Trophoblast cell (in vitro differentiated cells and primary cell): ENCODE data around the gene AK5.
A peak's percentile ranks its signal among the peaks of the same experiment; 100 is the strongest.

Experiments
- DNase-seq, 2 donors: peaks; one replicate each; pipeline ENCODE4 v3.0.0-alpha.2; 2016
- H2AFZ ChIP-seq: 2 replicates; pipeline ENCODE4 v1.6.1; 2013; ENCODE audit warnings: low read length, moderate library complexity, mild to moderate bottlenecking; ENCODE audit not compliant: insufficient read depth, poor library complexity
- H2AK5ac ChIP-seq: 2 replicates; pipeline ENCODE4 v1.6.1; 2013; ENCODE audit warnings: mild to moderate bottlenecking, low read length
- H2BK120ac ChIP-seq: 2 replicates; pipeline ENCODE4 v1.6.1; 2013; ENCODE audit warnings: low read length, mild to moderate bottlenecking, moderate library complexity; ENCODE audit not compliant: insufficient read depth, poor library complexity
- H2BK12ac ChIP-seq: 2 replicates; pipeline ENCODE4 v1.6.1; 2013; ENCODE audit warnings: mild to moderate bottlenecking, low read length, moderate library complexity
- H2BK5ac ChIP-seq: 2 replicates; pipeline ENCODE4 v1.6.1; 2013; ENCODE audit warnings: low read length, low read depth, moderate library complexity, mild to moderate bottlenecking; ENCODE audit not compliant: poor library complexity
- H3K14ac ChIP-seq: 2 replicates; pipeline ENCODE4 v1.6.1; 2013; ENCODE audit warnings: mild to moderate bottlenecking, low read length
- H3K18ac ChIP-seq: 2 replicates; pipeline ENCODE4 v1.6.1; 2013; ENCODE audit warnings: mild to moderate bottlenecking, low read length
- H3K23ac ChIP-seq: 2 replicates; pipeline ENCODE4 v1.6.1; 2013; ENCODE audit warnings: low read length
- H3K27ac ChIP-seq: 2 replicates; pipeline ENCODE4 v1.5.1; 2013; ENCODE audit warnings: low read depth, mild to moderate bottlenecking, inconsistent platforms, low read length, moderate library complexity
- H3K27me3 ChIP-seq: 2 replicates; pipeline ENCODE4 v1.6.1; 2013; ENCODE audit warnings: inconsistent platforms, mild to moderate bottlenecking, low read length, moderate library complexity; ENCODE audit not compliant: insufficient read depth
- H3K36me3 ChIP-seq, 2 experiments: 1 replicate in 1 of 2; 2 replicates in 1 of 2; pipeline ENCODE4 v1.6.1; 2013; ENCODE audit warnings: low read length in 2 of 2, mild to moderate bottlenecking in 2 of 2, moderate library complexity in 1 of 2; ENCODE audit not compliant: insufficient read depth in 2 of 2, control insufficient read depth in 1 of 2
- H3K4ac ChIP-seq: 2 replicates; pipeline ENCODE4 v1.6.1; 2013; ENCODE audit warnings: low read depth, mild to moderate bottlenecking, low read length, moderate library complexity
- H3K4me1 ChIP-seq, 2 experiments: 1 replicate in 1 of 2; 2 replicates in 1 of 2; pipeline ENCODE4 v1.6.1; 2013; ENCODE audit warnings: low read length in 2 of 2, mild to moderate bottlenecking in 2 of 2, moderate library complexity in 1 of 2; ENCODE audit not compliant: insufficient read depth in 2 of 2, control insufficient read depth in 1 of 2
- H3K4me2 ChIP-seq: 2 replicates; pipeline ENCODE4 v1.6.1; 2013; ENCODE audit warnings: inconsistent platforms, mild to moderate bottlenecking, low read length, moderate library complexity
- H3K4me3 ChIP-seq: 2 replicates; pipeline ENCODE4 v1.5.1; 2013; ENCODE audit warnings: mild to moderate bottlenecking, low read depth, low read length, inconsistent platforms
- H3K79me1 ChIP-seq: one replicate; pipeline ENCODE4 v1.6.1; 2013; ENCODE audit warnings: low read length
- H3K79me2 ChIP-seq: 2 replicates; pipeline ENCODE4 v1.6.1; 2013; ENCODE audit warnings: low read length, mild to moderate bottlenecking; ENCODE audit not compliant: control insufficient read depth, insufficient read depth, poor library complexity
- H3K9ac ChIP-seq: 2 replicates; pipeline ENCODE4 v1.6.1; 2013; ENCODE audit warnings: mild to moderate bottlenecking, low read length
- H3K9me3 ChIP-seq: 2 replicates; pipeline ENCODE4 v1.6.1; 2013; ENCODE audit warnings: low read depth, mild to moderate bottlenecking, control low read depth, inconsistent platforms, low read length; ENCODE audit not compliant: insufficient read depth
- H4K12ac ChIP-seq: 2 replicates; pipeline ENCODE4 v1.6.1; 2013; ENCODE audit warnings: low read depth, mild to moderate bottlenecking, low read length, moderate library complexity
- H4K8ac ChIP-seq: 2 replicates; pipeline ENCODE4 v1.6.1; 2013; ENCODE audit warnings: low read depth, mild to moderate bottlenecking, low read length, moderate library complexity
- H4K91ac ChIP-seq: one replicate; pipeline ENCODE4 v1.6.1; 2013; ENCODE audit warnings: low read depth, mild to moderate bottlenecking, low read length, moderate library complexity
- WGBS: extraction: QIAGEN DNeasy Blood & Tissue Kit; methylation state at CpG from one replicate; pipeline ENCODE4 v1.1.7; 2013; ENCODE audit warnings: missing lambda C conversion rate; ENCODE audit not compliant: insufficient read length, insufficient coverage; ENCODE audit errors: extremely low coverage; 5-methylcytosine and 5-hydroxymethylcytosine counted together

AK5 gene

GRCh38 chr1:77498918-77499317, 217.1 kb downstream of the AK5 start:
- H3K23ac ChIP-seq, result no peak overlapping the region
- no peak overlapping the region for H4K8ac ChIP-seq
- H3K4ac ChIP-seq, result no peak overlapping the region
- no peak overlapping the region for H2BK5ac ChIP-seq
- no peaks in the 10 kb centered on the region for H3K4me1 ChIP-seq
- no peak overlapping the region for H2AFZ ChIP-seq
- H4K91ac ChIP-seq, result no peak overlapping the region
- H3K9ac ChIP-seq, result no peak overlapping the region
- no peak for DNase-seq
- H3K79me1 ChIP-seq, result no peaks in the 10 kb centered on the region
- no peak overlapping the region for H3K27ac ChIP-seq
- H2BK120ac ChIP-seq, result no peak overlapping the region
- H3K27me3 ChIP-seq, result no peaks in the 10 kb centered on the region
- H3K14ac ChIP-seq, result no peak overlapping the region
- no peak overlapping the region for H3K18ac ChIP-seq
- no peak overlapping the region for H2BK12ac ChIP-seq
- H3K36me3 ChIP-seq, result no peaks in the 10 kb centered on the region
- H3K79me2 ChIP-seq, result no peaks in the 10 kb centered on the region
- no peaks in the 10 kb centered on the region for H3K9me3 ChIP-seq
- no peak overlapping the region for H2AK5ac ChIP-seq
- no peak overlapping the region for H3K4me3 ChIP-seq
- H4K12ac ChIP-seq, result no peak overlapping the region
- no peak overlapping the region for H3K4me2 ChIP-seq

- no CpG with 5 or more reads among the region's 5 CpGs for whole genome bisulfite sequencing
- H3K18ac ChIP-seq, result no peak overlapping the region
- H3K9me3 ChIP-seq, result no peaks in the 10 kb centered on the region
- no peaks in the 10 kb centered on the region for H3K36me3 ChIP-seq
- no peak overlapping the region for H4K8ac ChIP-seq
- H3K4ac ChIP-seq, result no peak overlapping the region
- H3K14ac ChIP-seq, result no peak overlapping the region
- no peaks in the 10 kb centered on the region for H3K79me2 ChIP-seq
- no peak overlapping the region for H2AK5ac ChIP-seq
- no peak overlapping the region for H3K23ac ChIP-seq
- H3K79me1 ChIP-seq, result no peaks in the 10 kb centered on the region
- H4K91ac ChIP-seq, result no peak overlapping the region
- no peak overlapping the region for H2BK12ac ChIP-seq
- H3K27me3 ChIP-seq, result no peaks in the 10 kb centered on the region
- DNase-seq, result no peak
- H2BK5ac ChIP-seq, result no peak overlapping the region
- H3K9ac ChIP-seq, result no peak overlapping the region
- H3K4me3 ChIP-seq, result no peak overlapping the region
- no peak overlapping the region for H2BK120ac ChIP-seq
- no peaks in the 10 kb centered on the region for H3K4me1 ChIP-seq
- H3K27ac ChIP-seq, result no peak overlapping the region
- no peak overlapping the region for H2AFZ ChIP-seq
- no peak overlapping the region for H4K12ac ChIP-seq
- no peak overlapping the region for H3K4me2 ChIP-seq
Observed at GRCh38 chr1:77499466-77499865, 217.6 kb downstream of the AK5 start.

GRCh38 chr1:77504986-77505385, 223.2 kb downstream of the AK5 start:
- no peak for DNase-seq
- H3K4me2 ChIP-seq, result no peak overlapping the region
- WGBS, result no CpG with 5 or more reads among the region's 4 CpGs
- no peak overlapping the region for H3K9ac ChIP-seq
- H3K4me1 ChIP-seq, result no peaks in the 10 kb centered on the region
- no peak overlapping the region for H2BK120ac ChIP-seq
- no peaks in the 10 kb centered on the region for H3K27me3 ChIP-seq
- H3K23ac ChIP-seq, result no peak overlapping the region
- H3K14ac ChIP-seq, result no peak overlapping the region
- H2AFZ ChIP-seq, result no peak overlapping the region
- no peak overlapping the region for H3K4ac ChIP-seq
- no peak overlapping the region for H3K27ac ChIP-seq
- H3K36me3 ChIP-seq, result no peaks in the 10 kb centered on the region
- H2AK5ac ChIP-seq, result no peak overlapping the region
- H2BK5ac ChIP-seq, result no peak overlapping the region
- H4K12ac ChIP-seq, result no peak overlapping the region
- no peak overlapping the region for H2BK12ac ChIP-seq
- no peaks in the 10 kb centered on the region for H3K79me2 ChIP-seq
- no peak overlapping the region for H4K8ac ChIP-seq
- H3K79me1 ChIP-seq, result no peaks in the 10 kb centered on the region
- H3K9me3 ChIP-seq, result no peaks in the 10 kb centered on the region
- no peak overlapping the region for H4K91ac ChIP-seq
- H3K18ac ChIP-seq, result no peak overlapping the region
- no peak overlapping the region for H3K4me3 ChIP-seq

- no CpG with 5 or more reads among the region's 4 CpGs for WGBS
- Histone ChIP-seq H2BK12ac (no peak overlapping the region), H3K4me3 (no peak overlapping the region), H4K12ac (no peak overlapping the region), H3K9me3 (no peaks in the 10 kb centered on the region), H3K4ac (no peak overlapping the region), H2BK120ac (no peak overlapping the region), H3K27me3 (no peaks in the 10 kb centered on the region), H3K18ac (no peak overlapping the region), H3K9ac (no peak overlapping the region), H3K36me3 (no peaks in the 10 kb centered on the region), H4K91ac (peak overlapping the region; percentile 24), H3K23ac (no peak overlapping the region), H2AK5ac (no peak overlapping the region), H3K4me1 (peaks cover 0 to 3% of the 10 kb centered on the region in 2 experiments), H3K14ac (no peak overlapping the region), H2BK5ac (no peak overlapping the region), H3K27ac (no peak overlapping the region), H2AFZ (no peak overlapping the region), H3K79me1 (peaks cover 3% of the 10 kb centered on the region), H4K8ac (no peak overlapping the region), H3K79me2 (no peaks in the 10 kb centered on the region), H3K4me2 (no peak overlapping the region)
- DNase-seq, result no peak
Observed at GRCh38 chr1:77506771-77507170, 225.0 kb downstream of the AK5 start.
